A549 (cell line): ENCODE data around the gene GATB. TPM values are rescaled to one million over a fixed set of nuclear protein-coding genes. Genes with fewer than 3 reads are reported as not detected.

ENCODE experiments used
- ATAC-seq, 2 experiments: fragments of 200-7000 bp in 1 of 2; fragments of >200 bp in 1 of 2; cut with Nextera tagmentation in 1 of 2; cut with Tn5 transposase in 1 of 2; 3 replicates each; pipeline versions ENCODE4 v1.8.0 to v1.9.1; 2018 to 2020; ENCODE audit warnings: mild to moderate bottlenecking in 1 of 2, moderate library complexity in 1 of 2
- CTCF ChIA-PET: fragments of 300-600 bp; sonication (Branson Sonifier 250); formaldehyde crosslinking; extraction: SDS; loops from one replicate; lab custom pipeline; 2021; ENCODE audit warnings: antibody characterized with exemption, inconsistent platforms; lab: Yijun Ruan, JAX
- POLR2A ChIA-PET: fragments of 350-600 bp; formaldehyde crosslinking; extraction: SDS; loops from one replicate; lab custom pipeline; 2021; ENCODE audit warnings: antibody characterized with exemption, inconsistent platforms; lab: Yijun Ruan, JAX
- DNase-seq, 2 experiments: peaks; one replicate each; pipeline versions ENCODE4 v3.0.0 to v3.0.0-alpha.2; 2011 to 2016; ENCODE audit warnings: low read depth in 1 of 2, low spot score in 1 of 2
- FAIRE-seq: peaks from 2 replicates; lab custom pipeline; 2011; peaks lifted over from hg19 to GRCh38; lab: Jason Lieb, UNC
- H3K27ac ChIP-seq, 2 experiments: fragments of >200 bp; sonication (Bioruptor Twin); formaldehyde crosslinking; 3 replicates each; pipeline ENCODE4 v1.5.1; 2016 to 2017
- H3K4me1 ChIP-seq: fragments of >200 bp; sonication (Bioruptor Twin); formaldehyde crosslinking; 3 replicates; pipeline ENCODE4 v1.6.1; 2016
- H3K4me2 ChIP-seq: fragments of >200 bp; sonication (Bioruptor Twin); formaldehyde crosslinking; 3 replicates; pipeline ENCODE4 v1.6.1; 2016
- H3K4me3 ChIP-seq: fragments of >200 bp; sonication (Bioruptor Twin); formaldehyde crosslinking; 3 replicates; pipeline ENCODE4 v1.5.1; 2016
- H3K9me3 ChIP-seq: fragments of >200 bp; sonication (Bioruptor Twin); formaldehyde crosslinking; 3 replicates; pipeline ENCODE4 v1.6.1; 2016
- CBX2 ChIP-seq: fragments of 200-600 bp; sonication (generic); IDR thresholded peaks from 2 replicates; pipeline ENCODE4 v1.6.1; 2016; ENCODE audit warnings: low read depth, mild to moderate bottlenecking, borderline replicate concordance
- CHD2 ChIP-seq: fragments of 150-350 bp; IDR thresholded peaks from 2 replicates; pipeline ENCODE4 v1.6.1; 2014; ENCODE audit warnings: low read length; ENCODE audit not compliant: partially characterized antibody
- CHD4 ChIP-seq: fragments of 200-600 bp; sonication (generic); IDR thresholded peaks from 2 replicates; pipeline ENCODE4 v1.6.1; 2016; ENCODE audit warnings: antibody characterized with exemption, mild to moderate bottlenecking, borderline replicate concordance
- FOXS1 ChIP-seq: fragments of 250-450 bp; sonication (Bioruptor Pico); IDR thresholded peaks from 2 replicates; pipeline ENCODE4 v1.5.0; 2020; ENCODE audit warnings: mild to moderate bottlenecking, moderate library complexity
- HES2 ChIP-seq: fragments of >200 bp; sonication (Bioruptor Twin); formaldehyde crosslinking; IDR thresholded peaks from 2 replicates; pipeline ENCODE4 v1.6.1; 2016
- HOXB13 ChIP-seq: fragments of 250-450 bp; sonication (Bioruptor Pico); IDR thresholded peaks from 2 replicates; pipeline ENCODE4 v1.5.0; 2020; ENCODE audit warnings: low read depth, mild to moderate bottlenecking, moderate library complexity
- HOXB5 ChIP-seq: fragments of 250-450 bp; sonication (Bioruptor Pico); IDR thresholded peaks from 2 replicates; pipeline ENCODE4 v1.5.0; 2020; ENCODE audit warnings: mild to moderate bottlenecking, moderate library complexity
- JUNB ChIP-seq: fragments of >200 bp; sonication (Bioruptor Twin); formaldehyde crosslinking; IDR thresholded peaks from 2 replicates; pipeline ENCODE4 v1.6.1; 2016
- KDM1A ChIP-seq: fragments of 200-600 bp; sonication (generic); IDR thresholded peaks from 2 replicates; pipeline ENCODE4 v1.6.1; 2016; ENCODE audit warnings: low read depth, mild to moderate bottlenecking
- MAZ ChIP-seq: fragments of 150-350 bp; IDR thresholded peaks from 2 replicates; pipeline ENCODE4 v1.6.1; 2014; ENCODE audit warnings: antibody characterized with exemption, low read depth, low read length, borderline replicate concordance
- NFE2L2 ChIP-seq: fragments of 150-350 bp; conservative IDR thresholded peaks from 2 replicates; pipeline ENCODE4 v1.6.1; 2014; ENCODE audit warnings: low read length
- NPAS2 ChIP-seq: fragments of 250-450 bp; sonication (Bioruptor Pico); IDR thresholded peaks from 2 replicates; pipeline ENCODE4 v1.8.0; 2022; ENCODE audit warnings: mild to moderate bottlenecking, moderate library complexity, borderline replicate concordance
- NR3C1 ChIP-seq: fragments of >200 bp; sonication (Bioruptor Twin); formaldehyde crosslinking; IDR thresholded peaks from 3 replicates; pipeline ENCODE4 v1.6.1; 2017
- POLR2A ChIP-seq: IDR thresholded peaks from 2 replicates; pipeline ENCODE4 v1.6.1; 2012; ENCODE audit warnings: mild to moderate bottlenecking, low read length
- RCOR1 ChIP-seq: fragments of 150-350 bp; IDR thresholded peaks from 2 replicates; pipeline ENCODE4 v1.6.1; 2014; ENCODE audit warnings: antibody characterized with exemption, low read length, low read depth
- REST ChIP-seq: fragments of 200-600 bp; sonication (generic); IDR thresholded peaks from 2 replicates; pipeline ENCODE4 v1.6.1; 2016; ENCODE audit warnings: antibody characterized with exemption, mild to moderate bottlenecking, moderate library complexity
- RNF2 ChIP-seq: fragments of 200-600 bp; sonication (generic); IDR thresholded peaks from 2 replicates; pipeline ENCODE4 v1.6.1; 2016; ENCODE audit warnings: low read depth, mild to moderate bottlenecking, antibody characterized with exemption, moderate library complexity, borderline replicate concordance
- SMC3 ChIP-seq: fragments of >200 bp; sonication (Bioruptor Twin); formaldehyde crosslinking; IDR thresholded peaks from 3 replicates; pipeline ENCODE4 v1.6.1; 2018; ENCODE audit warnings: inconsistent platforms
- TFCP2L1 ChIP-seq: fragments of 250-450 bp; sonication (Bioruptor Pico); IDR thresholded peaks from 2 replicates; pipeline ENCODE4 v1.5.0; 2021; ENCODE audit warnings: mild to moderate bottlenecking
- TP53 ChIP-seq: fragments of 250-450 bp; sonication (Bioruptor Pico); IDR thresholded peaks from 2 replicates; pipeline ENCODE4 v1.5.0; 2021; ENCODE audit warnings: mild to moderate bottlenecking, moderate library complexity
- ZC3H11A ChIP-seq: fragments of 450-650 bp; IDR thresholded peaks from 2 replicates; pipeline ENCODE4 v1.6.1; 2014; ENCODE audit warnings: antibody characterized with exemption, mild to moderate bottlenecking
- WGBS: methylation state at CpG from one replicate; pipeline ENCODE4 v1.1.6; 2017; ENCODE audit errors: missing lambda C conversion rate; 5-methylcytosine and 5-hydroxymethylcytosine counted together
- polyA plus RNA-seq, 4 experiments: library from polyadenylated mRNA; depleted of rRNA in 3 of 4; stranded (reverse); fragments of >200 nt; fragmentation: RNase III in 1 of 4; extraction: RNeasy Plus Mini Kit Qiagen cat#74134 plus additional on column Dnase treatment in 1 of 4; gene quantifications; 2 replicates in 3 of 4; 3 replicates in 1 of 4; pipeline ENCODE4 v1.2.3, GENCODE V29; 2011 to 2017
- TF ChIP-seq, protein P1 (sequence below): fragments of 450-650 bp; IDR thresholded peaks from 2 replicates; pipeline ENCODE4 v1.6.1; 2014; ENCODE audit warnings: antibody characterized with exemption
- TF ChIP-seq, protein P2 (sequence below): IDR thresholded peaks from 2 replicates; pipeline ENCODE4 v1.6.1; 2012
- TF ChIP-seq, protein P3 (sequence below): IDR thresholded peaks from 2 replicates; pipeline ENCODE4 v1.6.1; 2012; ENCODE audit warnings: low read depth, borderline replicate concordance
- TF ChIP-seq, protein P4 (sequence below): fragments of >200 bp; sonication (Bioruptor Twin); formaldehyde crosslinking; IDR thresholded peaks from 3 replicates; pipeline ENCODE4 v1.5.1; 2016

GATB gene
- polyA plus RNA-seq, 2 of the 4 experiments (the other 2 are of a cell fraction) = 12.1 to 17.8 TPM

- ATAC-seq (no peak), DNase-seq (no peak), FAIRE-seq (no peak)
- WGBS = 37% methylated on average over 3 of the region's 3 CpGs
- Histone ChIP-seq H3K4me2 (no peak overlapping the region), H3K4me1 (no peaks in the 10 kb centered on the region), H3K4me3 (no peak overlapping the region), H3K27ac (no peak overlapping the region), H3K9me3 (no peaks in the 10 kb centered on the region)
- ChIA-PET CTCF (interaction anchor here (0.7 kb wide), 1 partner anchor 20 kb away, joined by 3 read pairs; no protein-coding TSS in a partner anchor), POLR2A (no interaction called here)
- TF ChIP-seq POLR2A (no peak), FOXS1 (CRISPR knock-in tag) (no peak), NFE2L2 (no peak), ZC3H11A (no peak), JUNB (no peak), RCOR1 (no peak)
- TF ChIP-seq, protein P1, sequence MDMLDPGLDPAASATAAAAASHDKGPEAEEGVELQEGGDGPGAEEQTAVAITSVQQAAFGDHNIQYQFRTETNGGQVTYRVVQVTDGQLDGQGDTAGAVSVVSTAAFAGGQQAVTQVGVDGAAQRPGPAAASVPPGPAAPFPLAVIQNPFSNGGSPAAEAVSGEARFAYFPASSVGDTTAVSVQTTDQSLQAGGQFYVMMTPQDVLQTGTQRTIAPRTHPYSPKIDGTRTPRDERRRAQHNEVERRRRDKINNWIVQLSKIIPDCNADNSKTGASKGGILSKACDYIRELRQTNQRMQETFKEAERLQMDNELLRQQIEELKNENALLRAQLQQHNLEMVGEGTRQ = no peak
Observed at GRCh38 chr4:151796106-151796505, 35.3 kb upstream of the GATB start.

- H3K4me1 ChIP-seq = no peaks in the 10 kb centered on the region
- ATAC-seq (no peak), FAIRE-seq (no peak), DNase-seq (no peak)
- no peak overlapping the region for H3K4me3 ChIP-seq
- ChIA-PET CTCF (no interaction called here), POLR2A (no interaction called here)
- H3K9me3 ChIP-seq = no peaks in the 10 kb centered on the region
- no peak overlapping the region for H3K27ac ChIP-seq
- H3K4me2 ChIP-seq = no peak overlapping the region
- TF ChIP-seq FOXS1 (CRISPR knock-in tag) (no peak), SMC3 (no peak), HES2 (no peak), TFCP2L1 (CRISPR knock-in tag) (no peak), HOXB13 (CRISPR knock-in tag) (no peak), CBX2 (no peak), TP53 (CRISPR knock-in tag) (no peak), RNF2 (no peak)
- TF ChIP-seq, protein P2, sequence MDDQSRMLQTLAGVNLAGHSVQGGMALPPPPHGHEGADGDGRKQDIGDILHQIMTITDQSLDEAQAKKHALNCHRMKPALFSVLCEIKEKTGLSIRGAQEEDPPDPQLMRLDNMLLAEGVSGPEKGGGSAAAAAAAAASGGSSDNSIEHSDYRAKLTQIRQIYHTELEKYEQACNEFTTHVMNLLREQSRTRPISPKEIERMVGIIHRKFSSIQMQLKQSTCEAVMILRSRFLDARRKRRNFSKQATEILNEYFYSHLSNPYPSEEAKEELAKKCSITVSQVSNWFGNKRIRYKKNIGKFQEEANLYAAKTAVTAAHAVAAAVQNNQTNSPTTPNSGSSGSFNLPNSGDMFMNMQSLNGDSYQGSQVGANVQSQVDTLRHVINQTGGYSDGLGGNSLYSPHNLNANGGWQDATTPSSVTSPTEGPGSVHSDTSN = no peak
- TF ChIP-seq, protein P3, sequence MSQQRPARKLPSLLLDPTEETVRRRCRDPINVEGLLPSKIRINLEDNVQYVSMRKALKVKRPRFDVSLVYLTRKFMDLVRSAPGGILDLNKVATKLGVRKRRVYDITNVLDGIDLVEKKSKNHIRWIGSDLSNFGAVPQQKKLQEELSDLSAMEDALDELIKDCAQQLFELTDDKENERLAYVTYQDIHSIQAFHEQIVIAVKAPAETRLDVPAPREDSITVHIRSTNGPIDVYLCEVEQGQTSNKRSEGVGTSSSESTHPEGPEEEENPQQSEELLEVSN = no peak
- WGBS = 22% methylated on average over 3 of the region's 4 CpGs
Observed at GRCh38 chr4:151792995-151793394, 32.2 kb upstream of the GATB start.

DNA sequence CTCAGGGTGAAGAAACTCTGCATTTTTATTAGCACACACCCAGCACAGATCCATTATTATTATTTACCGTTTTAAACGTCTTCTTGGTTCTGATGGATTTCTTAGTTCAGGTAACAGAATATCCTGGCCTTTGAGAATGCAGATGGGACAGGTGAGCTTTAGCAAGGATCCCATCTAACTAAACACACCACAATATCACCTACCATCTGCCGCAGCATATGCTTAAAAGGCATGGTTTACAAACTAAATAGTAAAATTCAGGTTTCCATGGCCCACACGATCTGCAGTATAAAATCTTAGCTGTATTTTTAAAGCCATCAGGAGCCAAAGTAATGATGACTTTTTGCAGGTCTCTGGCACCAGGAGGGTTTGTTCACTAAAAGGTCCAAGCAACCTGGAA lies 31.7 kb upstream of the GATB start:
- 52% methylated on average over 4 of the region's 4 CpGs for WGBS
- Histone ChIP-seq H3K4me1 (no peaks in the 10 kb centered on the region), H3K9me3 (no peaks in the 10 kb centered on the region), H3K27ac (no peak overlapping the region), H3K4me3 (no peak overlapping the region), H3K4me2 (no peak overlapping the region)
- ATAC-seq (no peak), DNase-seq (no peak), FAIRE-seq (no peak)
- TF ChIP-seq NR3C1 = no peak
- no peak for TF ChIP-seq JUNB
- no peak for TF ChIP-seq HOXB5 (CRISPR knock-in tag)
- TF ChIP-seq REST = no peak
- TF ChIP-seq, protein P1 = no peak
- no peak for TF ChIP-seq CBX2
- no peak for TF ChIP-seq POLR2A
- no peak for TF ChIP-seq CHD2
- TF ChIP-seq KDM1A = no peak
- no peak for TF ChIP-seq CHD4
- TF ChIP-seq, protein P4, sequence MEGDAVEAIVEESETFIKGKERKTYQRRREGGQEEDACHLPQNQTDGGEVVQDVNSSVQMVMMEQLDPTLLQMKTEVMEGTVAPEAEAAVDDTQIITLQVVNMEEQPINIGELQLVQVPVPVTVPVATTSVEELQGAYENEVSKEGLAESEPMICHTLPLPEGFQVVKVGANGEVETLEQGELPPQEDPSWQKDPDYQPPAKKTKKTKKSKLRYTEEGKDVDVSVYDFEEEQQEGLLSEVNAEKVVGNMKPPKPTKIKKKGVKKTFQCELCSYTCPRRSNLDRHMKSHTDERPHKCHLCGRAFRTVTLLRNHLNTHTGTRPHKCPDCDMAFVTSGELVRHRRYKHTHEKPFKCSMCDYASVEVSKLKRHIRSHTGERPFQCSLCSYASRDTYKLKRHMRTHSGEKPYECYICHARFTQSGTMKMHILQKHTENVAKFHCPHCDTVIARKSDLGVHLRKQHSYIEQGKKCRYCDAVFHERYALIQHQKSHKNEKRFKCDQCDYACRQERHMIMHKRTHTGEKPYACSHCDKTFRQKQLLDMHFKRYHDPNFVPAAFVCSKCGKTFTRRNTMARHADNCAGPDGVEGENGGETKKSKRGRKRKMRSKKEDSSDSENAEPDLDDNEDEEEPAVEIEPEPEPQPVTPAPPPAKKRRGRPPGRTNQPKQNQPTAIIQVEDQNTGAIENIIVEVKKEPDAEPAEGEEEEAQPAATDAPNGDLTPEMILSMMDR = no peak
- TF ChIP-seq HES2 = no peak
- TF ChIP-seq TFCP2L1 (CRISPR knock-in tag) = no peak
- no peak for TF ChIP-seq NPAS2
- no peak for TF ChIP-seq MAZ
- ChIA-PET POLR2A (no interaction called here), CTCF (no interaction called here)
